ENCODE data around the gene REN. TPM values are rescaled to one million over a fixed set of nuclear protein-coding genes. Genes with fewer than 3 reads are reported as not detected.

Gene REN
- total and polyA plus RNA-seq, 2 donors (not counting 3 experiments of a cell fraction or from before 2014, with no cell fraction given) = 0.11 TPM; not detected in 1

GRCh38 chr1:204114606-204115005 lies 51.5 kb downstream of the REN start:
- dilution Hi-C loops (cut with MboI; ENCODE audit: extremely low pct_ligation_motif_present, low sequenced_read_pairs) = no loop called here
- DNase-seq (ENCODE audit: low read depth, low spot score) (no peak), FAIRE-seq (no peak)
- no peaks in the 10 kb centered on the region for H3K9me3 ChIP-seq (replicated peaks; ENCODE audit: control insufficient read depth, insufficient read depth, low read length)
- ChIA-PET POLR2A (no interaction called here), CTCF (interaction anchor here (3.1 to 6.7 kb wide), 2 partner anchors 15 to 243 kb away, joined by 25 to 45 read pairs; no protein-coding TSS in a partner anchor)
- TF ChIP-seq EZH2 (IDR thresholded peaks at IDR 0.05; ENCODE audit: borderline replicate concordance, low read depth, low read length, severe bottlenecking) (no peak), FOS (IDR thresholded peaks at IDR 0.05; ENCODE audit: borderline replicate concordance, insufficient read depth, low read length) (no peak), CTCF (IDR thresholded peaks at IDR 0.05; ENCODE audit: extremely low read depth in 1 of 2, insufficient read depth in 1 of 2, low read depth in 1 of 2, low read length in 2 of 2) (no peak), GATA2 (IDR thresholded peaks at IDR 0.05; ENCODE audit: insufficient read depth, insufficient read length, low read depth, low read length) (no peak), POLR2A (IDR thresholded peaks at IDR 0.05; ENCODE audit: low read depth, low read length) (no peak), JUN (IDR thresholded peaks at IDR 0.05; ENCODE audit: borderline replicate concordance, insufficient read depth, insufficient read length, low read depth) (no peak), MAX (IDR thresholded peaks at IDR 0.05; ENCODE audit: insufficient read depth, insufficient read length) (no peak), MYC (IDR thresholded peaks at IDR 0.05; ENCODE audit: low read depth, low read length) (no peak), POLR2AphosphoS5 (IDR thresholded peaks at IDR 0.05; ENCODE audit: insufficient read depth, low read depth, low read length) (no peak)
- no peaks in the 10 kb centered on the region for H4K20me1 ChIP-seq (replicated peaks; ENCODE audit: control insufficient read depth, extremely low read depth, insufficient read depth, low read length)
- H3K4me1 ChIP-seq (ENCODE audit: control insufficient read depth, extremely low read depth, insufficient read depth, low read length) = peaks cover 9% of the 10 kb centered on the region
- no peak overlapping the region for H2AFZ ChIP-seq (ENCODE audit: low read depth, low read length)
- no peaks in the 10 kb centered on the region for H3K9me1 ChIP-seq (replicated peaks; ENCODE audit: control insufficient read depth, extremely low read depth, insufficient read depth, low read length)
- H3K4me3 ChIP-seq (replicated peaks in 1 of 3; ENCODE audit: insufficient read depth in 1 of 3, low read depth in 1 of 3, low read length in 3 of 3) = no peak overlapping the region
- H3K9ac ChIP-seq (replicated peaks; ENCODE audit: extremely low read depth, insufficient read depth, low read length) = no peak overlapping the region
- H3K27me3 ChIP-seq (ENCODE audit: control insufficient read depth in 2 of 2, insufficient read depth in 2 of 2, low read length in 2 of 2) = no peaks in the 10 kb centered on the region
- H3K36me3 ChIP-seq (ENCODE audit: control insufficient read depth in 2 of 2, extremely low read depth in 1 of 2, insufficient read depth in 2 of 2, low read length in 2 of 2) = peaks cover 0 to 22% of the 10 kb centered on the region in 2 experiments
- H3K79me2 ChIP-seq (ENCODE audit: control insufficient read depth, insufficient read depth, low read length) = peaks cover 6% of the 10 kb centered on the region
- BruUV-seq (replicated peaks) = no TSS peak
- H3K4me2 ChIP-seq (ENCODE audit: insufficient read depth, low read length) = no peak overlapping the region
- no peak overlapping the region for H3K27ac ChIP-seq (ENCODE audit: insufficient read depth, low read depth, low read length)
- intact Hi-C loops (cut with micrococcal nuclease) = no loop called here

Data from endothelial cell of umbilical vein (primary cell).